K562 (cell line): ENCODE results near the gene SFTPB. TPM values are rescaled to one million over a fixed set of nuclear protein-coding genes. Genes with fewer than 3 reads are reported as not detected.

Source experiments
- ATAC-seq: fragments of 200-7000 bp; cut with Tn5 transposase; 3 replicates; pipeline ENCODE4 v1.9.1; 2020; ENCODE audit warnings: moderate library complexity
- BruUV-seq: library from RNA; stranded (reverse); fragments of 400-500 nt; replicated peaks from 2 replicates; lab custom pipeline; 2021; lab: Mats Ljungman, UMichigan
- CTCF ChIA-PET: fragments of 300-600 bp; formaldehyde crosslinking; extraction: SDS; loops from one replicate; lab custom pipeline; 2021; ENCODE audit warnings: low intra/inter-chr PET ratio; lab: Yijun Ruan, JAX
- POLR2A ChIA-PET: fragments of 300-600, 350-650 bp; sonication (Branson Sonifier 250); formaldehyde crosslinking; extraction: SDS; loops from one replicate; lab custom pipeline; 2021; ENCODE audit warnings: antibody characterized with exemption, inconsistent platforms; lab: Yijun Ruan, JAX
- DNase-seq, 4 experiments: peaks; one replicate each; pipeline versions ENCODE4 v3.0.0 to v3.0.0-alpha.2; 2011 to 2018; ENCODE audit warnings: low spot score in 3 of 4, mixed read lengths in 3 of 4; ENCODE audit errors: extremely low read depth in 1 of 4
- FAIRE-seq: peaks from 2 replicates; lab custom pipeline; 2011; peaks lifted over from hg19 to GRCh38; lab: Jason Lieb, UNC
- H2AFZ ChIP-seq: 2 replicates; pipeline ENCODE4 v1.6.0; 2011; ENCODE audit warnings: low read depth, low read length, control low read depth, inconsistent platforms
- H3K27ac ChIP-seq: fragments of 200-600 bp; 3 replicates; pipeline ENCODE4 v1.8.0; 2011; ENCODE audit warnings: low read depth, mild to moderate bottlenecking, control low read depth, inconsistent platforms, low read length, moderate library complexity, mixed read lengths; ENCODE audit errors: extremely low read depth
- H3K27me3 ChIP-seq, 2 experiments: fragments of 300-600 bp in 1 of 2; 2 replicates in 1 of 2; 3 replicates in 1 of 2; pipeline versions ENCODE4 v1.6.0 to v1.8.0; 2011; ENCODE audit warnings: inconsistent platforms in 2 of 2, low read length in 2 of 2, mild to moderate bottlenecking in 1 of 2, mixed read lengths in 1 of 2, moderate library complexity in 1 of 2; ENCODE audit not compliant: control insufficient read depth in 2 of 2, insufficient read depth in 2 of 2
- H3K36me3 ChIP-seq: fragments of 300-600 bp; 3 replicates; pipeline ENCODE4 v1.8.0; 2011; ENCODE audit warnings: mild to moderate bottlenecking, low read length, inconsistent platforms; ENCODE audit not compliant: control insufficient read depth, insufficient read depth
- H3K4me1 ChIP-seq, 2 experiments: fragments of 200-600 bp in 1 of 2; replicated peaks in 1 of 2; 2 replicates in 1 of 2; 3 replicates in 1 of 2; pipeline versions ENCODE4 v1.5.1 to v1.8.0; 2011; ENCODE audit warnings: inconsistent platforms in 2 of 2, low read length in 2 of 2, mild to moderate bottlenecking in 1 of 2, mixed read lengths in 1 of 2, moderate library complexity in 1 of 2; ENCODE audit not compliant: control insufficient read depth in 2 of 2, insufficient read depth in 2 of 2
- H3K4me2 ChIP-seq: 2 replicates; pipeline ENCODE4 v1.6.1; 2011; ENCODE audit warnings: low read length, control low read depth, inconsistent platforms, mixed read lengths; ENCODE audit not compliant: insufficient read depth
- H3K4me3 ChIP-seq: fragments of 200-600 bp; sonication (generic), shearing (Covaris generic); 2 replicates; pipeline ENCODE4 v1.5.1; 2016; ENCODE audit warnings: control low read depth, inconsistent platforms
- H3K79me2 ChIP-seq: fragments of 200-600 bp; 3 replicates; pipeline ENCODE4 v1.8.0; 2011; ENCODE audit warnings: low read length, inconsistent platforms; ENCODE audit not compliant: control insufficient read depth, insufficient read depth
- H3K9ac ChIP-seq, 2 experiments: 2 replicates each; pipeline versions ENCODE4 v1.6.0 to v1.6.1; 2011; ENCODE audit warnings: low read depth in 2 of 2, low read length in 2 of 2, control low read depth in 1 of 2, inconsistent platforms in 1 of 2, mild to moderate bottlenecking in 1 of 2, mixed read lengths in 1 of 2; ENCODE audit not compliant: insufficient read depth in 1 of 2
- H3K9me1 ChIP-seq: one replicate; pipeline ENCODE4 v1.6.0; 2011; ENCODE audit warnings: inconsistent platforms, mild to moderate bottlenecking, low read length, moderate library complexity; ENCODE audit not compliant: control insufficient read depth, insufficient read depth
- H3K9me3 ChIP-seq: replicated peaks from 2 replicates; pipeline ENCODE4 v1.5.1; 2011; ENCODE audit warnings: low read depth, low read length, inconsistent platforms; ENCODE audit not compliant: control insufficient read depth, insufficient read depth
- H4K20me1 ChIP-seq: replicated peaks from 2 replicates; pipeline ENCODE4 v1.6.1; 2011; ENCODE audit warnings: low read length, inconsistent platforms, mixed read lengths; ENCODE audit not compliant: control insufficient read depth, insufficient read depth
- CREB5 ChIP-seq: fragments of 250-450 bp; sonication (Bioruptor Pico); IDR thresholded peaks from 2 replicates; pipeline ENCODE4 v1.5.0; 2020; ENCODE audit warnings: mild to moderate bottlenecking
- ZNF143 ChIP-seq: sonication (generic); formaldehyde crosslinking; IDR thresholded peaks from 2 replicates; pipeline ENCODE4 v1.9.0; 2022; ENCODE audit warnings: mild to moderate bottlenecking, missing genetic modification reagents
- WGBS: fragments of 100-300 bp; shearing (Covaris generic); methylation state at CpG from one replicate; pipeline ENCODE4 v1.1.6; 2016; ENCODE audit warnings: low coverage, mixed read lengths; ENCODE audit not compliant: insufficient coverage; ENCODE audit errors: missing lambda C conversion rate; 5-methylcytosine and 5-hydroxymethylcytosine counted together
- in situ Hi-C: fragments of 300-500 bp; cut with MboI; formaldehyde crosslinking; loops from 4 replicates; pipeline ENCODE4 v1.15.0; 2018; ENCODE audit warnings: inconsistent platforms, mixed read lengths
- intact Hi-C: fragments of 100-400 bp; cut with micrococcal nuclease; formaldehyde crosslinking; loops from 2 replicates; pipeline ENCODE4 v1.14.2; 2022
- polyA plus RNA-seq, 8 experiments: library from polyadenylated mRNA; depleted of rRNA in 4 of 8; stranded (reverse) in 5 of 8; unstranded in 3 of 8; fragments of >200 nt; fragmentation: Nextera tagmentation in 2 of 8; fragmentation: Illumina TruSeq in 1 of 8; extraction: Ambion mirVana in 2 of 8; extraction: Trizol in 1 of 8; gene quantifications; 2 replicates each; pipeline versions ENCODE4 v1.2.1 to v1.2.3, GENCODE V29; 2011 to 2014; ENCODE audit warnings: inconsistent platforms in 1 of 8, missing spikeins in 1 of 8
- total RNA-seq, 7 experiments: library from RNA; depleted of rRNA in 6 of 7; stranded (reverse); fragments of >200 nt in 6 of 7; fragmentation: Illumina TruSeq in 2 of 7; extraction: Trizol in 2 of 7; gene quantifications; 2 replicates each; pipeline versions ENCODE4 v1.2.1 to v1.2.3, GENCODE V29; 2011 to 2021; ENCODE audit warnings: low replicate concordance in 1 of 7

SFTPB gene
- total and polyA plus RNA-seq, 9 of the 15 experiments (the other 6 are each of a cell fraction or from before 2014, with no cell fraction given), result 0.03 to 7.0 TPM; not detected in 7

- no peak overlapping the region for H3K27ac ChIP-seq
- ChIA-PET CTCF (no interaction called here), POLR2A (interaction anchor here (0.6 kb wide), 2 partner anchors 22 to 99 kb away, joined by 3 to 4 read pairs; no protein-coding TSS in a partner anchor)
- DNase-seq (no peak), ATAC-seq (no peak), FAIRE-seq (no peak)
- no peaks in the 10 kb centered on the region for H3K79me2 ChIP-seq
- no peak overlapping the region for H2AFZ ChIP-seq
- in situ Hi-C loops (no loop called here), intact Hi-C loops (no loop called here)
- no peaks in the 10 kb centered on the region for H3K9me1 ChIP-seq
- H3K9ac ChIP-seq, result no peak overlapping the region
- H3K4me1 ChIP-seq, result peaks cover 12 to 29% of the 10 kb centered on the region in 2 experiments; a peak in 4 of 5 replicates
- no TSS peak for BruUV-seq
- WGBS, result 11% methylated on average over 9 of the region's 9 CpGs
- H3K4me2 ChIP-seq, result no peak overlapping the region
- TF ChIP-seq ZNF143 (no peak), CREB5 (CRISPR knock-in tag) (no peak)
- no peak overlapping the region for H3K4me3 ChIP-seq
- no peaks in the 10 kb centered on the region for H3K9me3 ChIP-seq
- H4K20me1 ChIP-seq, result no peaks in the 10 kb centered on the region
- peaks cover 3 to 23% of the 10 kb centered on the region in 2 experiments; a peak in 4 of 5 replicates for H3K27me3 ChIP-seq
- no peaks in the 10 kb centered on the region for H3K36me3 ChIP-seq
Observed at GRCh38 chr2:85712849-85713612, 45.0 kb upstream of the SFTPB start.
